GM18499 (cell line): Measurements from ENCODE around the gene MX2.

Experiments
- ATAC-seq: cut with Tn5 transposase; IDR thresholded peaks from one replicate; pipeline ENCODE4 v1.9.1; 2021; ENCODE audit warnings: moderate number of reproducible peaks; ENCODE audit not compliant: insufficient read depth, unreplicated experiment

The MX2 gene

GRCh38 chr21:41363370-41364270 is 1.8 kb downstream of the MX2 start:
- ATAC-seq, result no peak

- ATAC-seq, result no peak
Measured at GRCh38 chr21:41364308-41364707, 2.5 kb downstream of the MX2 start.

- no peak for ATAC-seq
Measured at GRCh38 chr21:41365377-41366107, 3.7 kb downstream of the MX2 start.

- no peak for ATAC-seq
Measured at GRCh38 chr21:41366522-41367151, 4.8 kb downstream of the MX2 start.

- ATAC-seq, result peak; percentile 16
Measured at GRCh38 chr21:41367301-41367944, 5.6 kb downstream of the MX2 start.

- peak; percentile 30 for ATAC-seq
Measured at GRCh38 chr21:41367945-41368734, 6.3 kb downstream of the MX2 start.

GRCh38 chr21:41368735-41369104 is 6.9 kb downstream of the MX2 start:
- no peak for ATAC-seq

- ATAC-seq, result no peak
Measured at GRCh38 chr21:41369105-41369919, 7.5 kb downstream of the MX2 start.

- ATAC-seq, result no peak
Measured at GRCh38 chr21:41369920-41370839, 8.4 kb downstream of the MX2 start.

GRCh38 chr21:41370840-41371684 is 9.2 kb downstream of the MX2 start:
- no peak for ATAC-seq

- no peak for ATAC-seq
Measured at GRCh38 chr21:41371685-41372030, 9.8 kb downstream of the MX2 start.

- no peak for ATAC-seq
Measured at GRCh38 chr21:41373253-41373652, 11.4 kb downstream of the MX2 start.

- no peak for ATAC-seq
Measured at GRCh38 chr21:41373763-41374162, 11.9 kb downstream of the MX2 start.

- ATAC-seq, result no peak
Measured at GRCh38 chr21:41374177-41374712, 12.4 kb downstream of the MX2 start.

GRCh38 chr21:41374867-41375533 is 13.2 kb downstream of the MX2 start:
- ATAC-seq, result no peak

GRCh38 chr21:41375875-41376274 is 14.0 kb downstream of the MX2 start:
- ATAC-seq, result no peak
